Measurements from ENCODE around the gene GRID2. TPM values are rescaled to one million over a fixed set of nuclear protein-coding genes. Genes with fewer than 3 reads are reported as not detected.

The GRID2 gene
- total and polyA plus RNA-seq, 10 of the 15 experiments (the other 5 are each of a cell fraction or from before 2014, with no cell fraction given) = not detected

DNA sequence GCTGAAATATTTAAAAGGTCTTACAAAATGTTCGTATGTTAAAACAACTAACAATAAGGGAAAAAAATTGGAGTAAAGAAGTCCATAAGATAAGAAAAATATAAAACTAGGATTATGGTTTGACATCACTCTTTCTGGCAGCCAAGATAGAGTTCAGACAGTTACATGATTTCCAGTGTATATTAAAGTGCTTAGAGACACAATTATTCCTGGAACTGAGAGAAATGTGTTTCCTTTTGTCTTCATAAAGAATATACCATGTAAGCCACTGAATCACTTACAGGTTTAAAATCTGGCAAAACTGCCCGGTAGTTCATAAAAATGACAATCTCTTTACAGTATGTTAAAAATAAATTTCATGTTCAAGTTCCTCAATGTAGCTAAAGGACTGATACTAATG lies 986.1 kb downstream of the GRID2 start:
- ATAC-seq (no peak), FAIRE-seq (no peak)
- BruUV-seq (replicated peaks) = no TSS peak

More for the DNA sequence above, 986.1 kb downstream of the GRID2 start:
- Histone ChIP-seq H3K27me3 (replicated peaks in 1 of 2; ENCODE audit: control insufficient read depth in 2 of 2, insufficient read depth in 2 of 2, low read length in 1 of 2) (no peaks in the 10 kb centered on the region), H3K27ac (ENCODE audit: control insufficient read depth, insufficient read depth) (no peak overlapping the region), H3K36me3 (ENCODE audit: control insufficient read depth in 2 of 2, insufficient read depth in 2 of 2, low read length in 1 of 2) (no peaks in the 10 kb centered on the region), H3K9me3 (replicated peaks; ENCODE audit: control insufficient read depth, insufficient read depth, low read length) (no peaks in the 10 kb centered on the region), H3K4me1 (ENCODE audit: control insufficient read depth, insufficient read depth, low read length) (no peaks in the 10 kb centered on the region), H3K4me3 (no peak overlapping the region), H4K20me1 (ENCODE audit: control insufficient read depth, insufficient read depth) (no peaks in the 10 kb centered on the region), H3K79me2 (ENCODE audit: control insufficient read depth, insufficient read depth, low read length) (no peaks in the 10 kb centered on the region), H2AFZ (ENCODE audit: control insufficient read depth, low read depth, low read length) (no peak overlapping the region), H3K4me2 (ENCODE audit: control insufficient read depth, insufficient read depth) (no peak overlapping the region), H3K9ac (ENCODE audit: control insufficient read depth, insufficient read depth, low read length) (no peak overlapping the region)
- TF ChIP-seq KLF5 (IDR thresholded peaks at IDR 0.05; ENCODE audit: partially characterized antibody) (no peak), PAX8 (IDR thresholded peaks at IDR 0.05) (no peak), MYC (IDR thresholded peaks at IDR 0.05; ENCODE audit: insufficient read depth, insufficient read length, insufficient replicate concordance, low read length, severe bottlenecking) (no peak), ZNF217 (IDR thresholded peaks at IDR 0.05) (no peak), IKZF2 (IDR thresholded peaks at IDR 0.05) (no peak), RAD51 (IDR thresholded peaks at IDR 0.05) (no peak), TBL1XR1 (IDR thresholded peaks at IDR 0.05; ENCODE audit: low read depth, low read length) (no peak), GABPA (IDR thresholded peaks at IDR 0.05; ENCODE audit: low read depth) (no peak), BMI1 (IDR thresholded peaks at IDR 0.05; ENCODE audit: borderline replicate concordance) (no peak), SREBF1 (IDR thresholded peaks at IDR 0.05; ENCODE audit: low read length) (no peak), GATAD2B (conservative IDR thresholded peaks at IDR 0.05; ENCODE audit: low read depth) (no peak)
- TF ChIP-seq, protein P1, sequence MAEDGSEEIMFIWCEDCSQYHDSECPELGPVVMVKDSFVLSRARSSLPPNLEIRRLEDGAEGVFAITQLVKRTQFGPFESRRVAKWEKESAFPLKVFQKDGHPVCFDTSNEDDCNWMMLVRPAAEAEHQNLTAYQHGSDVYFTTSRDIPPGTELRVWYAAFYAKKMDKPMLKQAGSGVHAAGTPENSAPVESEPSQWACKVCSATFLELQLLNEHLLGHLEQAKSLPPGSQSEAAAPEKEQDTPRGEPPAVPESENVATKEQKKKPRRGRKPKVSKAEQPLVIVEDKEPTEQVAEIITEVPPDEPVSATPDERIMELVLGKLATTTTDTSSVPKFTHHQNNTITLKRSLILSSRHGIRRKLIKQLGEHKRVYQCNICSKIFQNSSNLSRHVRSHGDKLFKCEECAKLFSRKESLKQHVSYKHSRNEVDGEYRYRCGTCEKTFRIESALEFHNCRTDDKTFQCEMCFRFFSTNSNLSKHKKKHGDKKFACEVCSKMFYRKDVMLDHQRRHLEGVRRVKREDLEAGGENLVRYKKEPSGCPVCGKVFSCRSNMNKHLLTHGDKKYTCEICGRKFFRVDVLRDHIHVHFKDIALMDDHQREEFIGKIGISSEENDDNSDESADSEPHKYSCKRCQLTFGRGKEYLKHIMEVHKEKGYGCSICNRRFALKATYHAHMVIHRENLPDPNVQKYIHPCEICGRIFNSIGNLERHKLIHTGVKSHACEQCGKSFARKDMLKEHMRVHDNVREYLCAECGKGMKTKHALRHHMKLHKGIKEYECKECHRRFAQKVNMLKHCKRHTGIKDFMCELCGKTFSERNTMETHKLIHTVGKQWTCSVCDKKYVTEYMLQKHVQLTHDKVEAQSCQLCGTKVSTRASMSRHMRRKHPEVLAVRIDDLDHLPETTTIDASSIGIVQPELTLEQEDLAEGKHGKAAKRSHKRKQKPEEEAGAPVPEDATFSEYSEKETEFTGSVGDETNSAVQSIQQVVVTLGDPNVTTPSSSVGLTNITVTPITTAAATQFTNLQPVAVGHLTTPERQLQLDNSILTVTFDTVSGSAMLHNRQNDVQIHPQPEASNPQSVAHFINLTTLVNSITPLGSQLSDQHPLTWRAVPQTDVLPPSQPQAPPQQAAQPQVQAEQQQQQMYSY (CRISPR knock-in tag; IDR thresholded peaks at IDR 0.05) = no peak
- TF ChIP-seq, protein P2, sequence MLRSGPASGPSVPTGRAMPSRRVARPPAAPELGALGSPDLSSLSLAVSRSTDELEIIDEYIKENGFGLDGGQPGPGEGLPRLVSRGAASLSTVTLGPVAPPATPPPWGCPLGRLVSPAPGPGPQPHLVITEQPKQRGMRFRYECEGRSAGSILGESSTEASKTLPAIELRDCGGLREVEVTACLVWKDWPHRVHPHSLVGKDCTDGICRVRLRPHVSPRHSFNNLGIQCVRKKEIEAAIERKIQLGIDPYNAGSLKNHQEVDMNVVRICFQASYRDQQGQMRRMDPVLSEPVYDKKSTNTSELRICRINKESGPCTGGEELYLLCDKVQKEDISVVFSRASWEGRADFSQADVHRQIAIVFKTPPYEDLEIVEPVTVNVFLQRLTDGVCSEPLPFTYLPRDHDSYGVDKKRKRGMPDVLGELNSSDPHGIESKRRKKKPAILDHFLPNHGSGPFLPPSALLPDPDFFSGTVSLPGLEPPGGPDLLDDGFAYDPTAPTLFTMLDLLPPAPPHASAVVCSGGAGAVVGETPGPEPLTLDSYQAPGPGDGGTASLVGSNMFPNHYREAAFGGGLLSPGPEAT (IDR thresholded peaks at IDR 0.05; ENCODE audit: low read depth) = no peak
- TF ChIP-seq, protein P3, sequence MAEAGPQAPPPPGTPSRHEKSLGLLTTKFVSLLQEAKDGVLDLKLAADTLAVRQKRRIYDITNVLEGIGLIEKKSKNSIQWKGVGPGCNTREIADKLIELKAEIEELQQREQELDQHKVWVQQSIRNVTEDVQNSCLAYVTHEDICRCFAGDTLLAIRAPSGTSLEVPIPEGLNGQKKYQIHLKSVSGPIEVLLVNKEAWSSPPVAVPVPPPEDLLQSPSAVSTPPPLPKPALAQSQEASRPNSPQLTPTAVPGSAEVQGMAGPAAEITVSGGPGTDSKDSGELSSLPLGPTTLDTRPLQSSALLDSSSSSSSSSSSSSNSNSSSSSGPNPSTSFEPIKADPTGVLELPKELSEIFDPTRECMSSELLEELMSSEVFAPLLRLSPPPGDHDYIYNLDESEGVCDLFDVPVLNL (IDR thresholded peaks at IDR 0.05; ENCODE audit: low read depth, low read length) = no peak
- TF ChIP-seq, protein P4, sequence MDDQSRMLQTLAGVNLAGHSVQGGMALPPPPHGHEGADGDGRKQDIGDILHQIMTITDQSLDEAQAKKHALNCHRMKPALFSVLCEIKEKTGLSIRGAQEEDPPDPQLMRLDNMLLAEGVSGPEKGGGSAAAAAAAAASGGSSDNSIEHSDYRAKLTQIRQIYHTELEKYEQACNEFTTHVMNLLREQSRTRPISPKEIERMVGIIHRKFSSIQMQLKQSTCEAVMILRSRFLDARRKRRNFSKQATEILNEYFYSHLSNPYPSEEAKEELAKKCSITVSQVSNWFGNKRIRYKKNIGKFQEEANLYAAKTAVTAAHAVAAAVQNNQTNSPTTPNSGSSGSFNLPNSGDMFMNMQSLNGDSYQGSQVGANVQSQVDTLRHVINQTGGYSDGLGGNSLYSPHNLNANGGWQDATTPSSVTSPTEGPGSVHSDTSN (IDR thresholded peaks at IDR 0.05; ENCODE audit: insufficient replicate concordance, low read depth, low read length) = no peak
- 0% methylated on average over 2 of the region's 2 CpGs for WGBS (ENCODE audit: insufficient coverage, insufficient replicate concordance, low lambda C conversion rate, missing lambda C conversion rate)
- no peak for DNase-seq (ENCODE audit: low read depth, low spot score)
- in situ Hi-C loops (cut with MboI) (no loop called here), intact Hi-C loops (cut with micrococcal nuclease; ENCODE audit: unreplicated experiment) (no loop called here)
- CTCF ChIA-PET = no interaction called here
- SMC1A ChIA-PET (ENCODE audit: uncharacterized antibody, unreplicated experiment) = no interaction called here
- POLR2A ChIA-PET = no interaction called here
- RAD21 ChIA-PET (ENCODE audit: unreplicated experiment) = interaction anchor here (1.0 kb wide), 1 partner anchor 28 kb away, joined by 3 read pairs; no protein-coding TSS in a partner anchor

Measured in GM12878 (cell line).